Fibroblast of lung (primary cell): ENCODE results near the gene SRD5A1. TPM values are rescaled to one million over a fixed set of nuclear protein-coding genes. Genes with fewer than 3 reads are reported as not detected.

Source experiments
- DNase-seq, 2 donors: peaks; one replicate each; pipeline versions ENCODE4 v3.0.0 to v3.0.0-alpha.2; 2010; ENCODE audit warnings: low read depth in 2 of 2
- H2AFZ ChIP-seq: 2 replicates; pipeline ENCODE4 v1.5.1; 2012; ENCODE audit warnings: low read length, control low read depth, inconsistent platforms
- H3K27ac ChIP-seq: 2 replicates; pipeline ENCODE4 v1.5.1; 2011; ENCODE audit warnings: low read length, control low read depth; ENCODE audit not compliant: insufficient read depth
- H3K27me3 ChIP-seq: 2 replicates; pipeline ENCODE4 v1.5.1; 2011; ENCODE audit warnings: mild to moderate bottlenecking, low read length; ENCODE audit not compliant: control insufficient read depth, insufficient read depth
- H3K36me3 ChIP-seq: 2 replicates; pipeline ENCODE4 v1.5.1; 2011; ENCODE audit warnings: low read length; ENCODE audit not compliant: control insufficient read depth, insufficient read depth
- H3K4me1 ChIP-seq: 2 replicates; pipeline ENCODE4 v1.5.1; 2011; ENCODE audit warnings: low read length; ENCODE audit not compliant: control insufficient read depth, insufficient read depth; ENCODE audit errors: extremely low read depth
- H3K4me2 ChIP-seq: 2 replicates; pipeline ENCODE4 v1.5.1; 2011; ENCODE audit warnings: low read length, control low read depth; ENCODE audit not compliant: insufficient read depth; ENCODE audit errors: extremely low read depth
- H3K4me3 ChIP-seq, 4 experiments: fragments of 200-600 bp in 1 of 4; sonication (generic) in 1 of 4; replicated peaks in 1 of 4; 2 replicates each; pipeline ENCODE4 v1.5.1; 2011 to 2016; ENCODE audit warnings: low read length in 4 of 4, low read depth in 3 of 4, mild to moderate bottlenecking in 3 of 4, control low read depth in 2 of 4, inconsistent platforms in 1 of 4, mixed read lengths in 1 of 4; ENCODE audit not compliant: insufficient read depth in 1 of 4; ENCODE audit errors: control extremely low read depth in 1 of 4
- H3K79me2 ChIP-seq: 2 replicates; pipeline ENCODE4 v1.5.1; 2012; ENCODE audit warnings: mild to moderate bottlenecking, low read length, inconsistent platforms; ENCODE audit not compliant: control insufficient read depth, insufficient read depth
- H3K9ac ChIP-seq: 2 replicates; pipeline ENCODE4 v1.5.1; 2011; ENCODE audit warnings: mild to moderate bottlenecking, low read length, control low read depth; ENCODE audit not compliant: insufficient read depth
- H3K9me3 ChIP-seq: 2 replicates; pipeline ENCODE4 v1.5.1; 2012; ENCODE audit warnings: low read depth, low read length; ENCODE audit not compliant: control insufficient read depth, insufficient read depth
- H4K20me1 ChIP-seq: 2 replicates; pipeline ENCODE4 v1.5.1; 2011; ENCODE audit warnings: low read length; ENCODE audit not compliant: control insufficient read depth, insufficient read depth; ENCODE audit errors: extremely low read depth
- CTCF ChIP-seq, 2 donors: IDR thresholded peaks in 1 of 2; conservative IDR thresholded peaks in 1 of 2; 1 replicate in 1 of 2; 2 replicates in 1 of 2; pipeline ENCODE4 v1.5.1; 2011 to 2012; ENCODE audit warnings: low read length in 2 of 2, control low read depth in 1 of 2, inconsistent platforms in 1 of 2, low read depth in 1 of 2, mild to moderate bottlenecking in 1 of 2
- EZH2 ChIP-seq: IDR thresholded peaks from 2 replicates; pipeline ENCODE4 v1.5.1; 2012; ENCODE audit warnings: low read length, control low read depth, mild to moderate bottlenecking; ENCODE audit errors: missing control alignments
- polyA plus RNA-seq, 2 donors: library from polyadenylated mRNA; depleted of rRNA in 1 of 2; stranded (reverse) in 1 of 2; unstranded in 1 of 2; fragments of >200 nt; gene quantifications; 2 replicates each; pipeline ENCODE4 v1.2.1, GENCODE V29; 2011 to 2012; ENCODE audit warnings: missing spikeins in 1 of 2
- total RNA-seq: library from RNA; depleted of rRNA; stranded (reverse); fragments of >200 nt; gene quantifications from 2 replicates; pipeline ENCODE4 v1.2.1, GENCODE V29; 2014

The SRD5A1 gene
- total and polyA plus RNA-seq, 2 donors (not counting 1 experiment from before 2014, with no cell fraction given): 12.1 to 20.6 TPM

GRCh38 chr5:6692906-6693305 is 59.7 kb downstream of the SRD5A1 start:
- H3K4me1 ChIP-seq: no peaks in the 10 kb centered on the region
- H3K27me3 ChIP-seq: no peaks in the 10 kb centered on the region
- H3K4me2 ChIP-seq: no peak overlapping the region
- H3K36me3 ChIP-seq: no peaks in the 10 kb centered on the region
- H3K9me3 ChIP-seq: no peaks in the 10 kb centered on the region
- no peak overlapping the region for H3K4me3 ChIP-seq
- H4K20me1 ChIP-seq: no peaks in the 10 kb centered on the region
- H3K27ac ChIP-seq: no peak overlapping the region
- H3K9ac ChIP-seq: no peak overlapping the region
- TF ChIP-seq CTCF (conservative IDR thresholded peaks at IDR 0.05 in 1 of 2, IDR thresholded peaks at IDR 0.05 in 1 of 2; ENCODE audit: low read depth in 1 of 2, low read length in 2 of 2) (no peak), EZH2 (no peak)
- DNase-seq: no peak
- no peaks in the 10 kb centered on the region for H3K79me2 ChIP-seq
- no peak overlapping the region for H2AFZ ChIP-seq

GRCh38 chr5:6698696-6699095 is 65.5 kb downstream of the SRD5A1 start:
- H3K4me2 ChIP-seq: no peak overlapping the region
- no peak for DNase-seq
- no peak for TF ChIP-seq CTCF (conservative IDR thresholded peaks at IDR 0.05 in 1 of 2, IDR thresholded peaks at IDR 0.05 in 1 of 2; ENCODE audit: low read depth in 1 of 2, low read length in 2 of 2)
- no peak for TF ChIP-seq EZH2
- no peak overlapping the region for H2AFZ ChIP-seq
- H3K79me2 ChIP-seq: no peaks in the 10 kb centered on the region
- no peaks in the 10 kb centered on the region for H3K36me3 ChIP-seq
- H3K4me3 ChIP-seq: no peak overlapping the region
- H3K27me3 ChIP-seq: no peaks in the 10 kb centered on the region
- H4K20me1 ChIP-seq: no peaks in the 10 kb centered on the region
- no peak overlapping the region for H3K9ac ChIP-seq
- no peak overlapping the region for H3K27ac ChIP-seq
- no peaks in the 10 kb centered on the region for H3K9me3 ChIP-seq
- no peaks in the 10 kb centered on the region for H3K4me1 ChIP-seq

- no peak overlapping the region for H3K9ac ChIP-seq
- H3K4me2 ChIP-seq: no peak overlapping the region
- no peaks in the 10 kb centered on the region for H3K9me3 ChIP-seq
- H4K20me1 ChIP-seq: no peaks in the 10 kb centered on the region
- no peak overlapping the region for H2AFZ ChIP-seq
- H3K27ac ChIP-seq: no peak overlapping the region
- no peak for DNase-seq
- no peak for TF ChIP-seq EZH2
- TF ChIP-seq CTCF (conservative IDR thresholded peaks at IDR 0.05 in 1 of 2, IDR thresholded peaks at IDR 0.05 in 1 of 2; ENCODE audit: low read depth in 1 of 2, low read length in 2 of 2): no peak
- H3K36me3 ChIP-seq: no peaks in the 10 kb centered on the region
- no peaks in the 10 kb centered on the region for H3K79me2 ChIP-seq
- H3K27me3 ChIP-seq: no peaks in the 10 kb centered on the region
- H3K4me3 ChIP-seq: no peak overlapping the region
- H3K4me1 ChIP-seq: peaks cover 4% of the 10 kb centered on the region
Measured at GRCh38 chr5:6699357-6699756, 66.1 kb downstream of the SRD5A1 start.
